Stimulated activated naive CD8-positive, alpha-beta T cell treated with anti-CD3 and anti-CD28 coated beads, Interleukin-15, Interleukin-2, amounts not matched to agents 100 ng/mL and 50 ng/mL, for 24 hours (primary cell): Measurements from ENCODE around the gene ASB15.

Experiments
- H3K27ac Mint-ChIP-seq: one replicate; pipeline ENCODE4 v1.8.0; 2021; ENCODE audit warnings: mild to moderate bottlenecking, mixed read lengths
- H3K27me3 Mint-ChIP-seq: one replicate; pipeline ENCODE4 v1.8.0; 2021; ENCODE audit warnings: mixed read lengths
- H3K36me3 Mint-ChIP-seq: one replicate; pipeline ENCODE4 v1.8.0; 2021; ENCODE audit warnings: low read depth, mixed read lengths
- H3K4me1 Mint-ChIP-seq: one replicate; pipeline ENCODE4 v1.8.0; 2021; ENCODE audit warnings: low read depth, mixed read lengths
- H3K4me3 Mint-ChIP-seq: one replicate; pipeline ENCODE4 v1.8.0; 2021; ENCODE audit warnings: mild to moderate bottlenecking, mixed read lengths
- H3K9me3 Mint-ChIP-seq: one replicate; pipeline ENCODE4 v1.8.0; 2021; ENCODE audit warnings: mixed read lengths

Gene ASB15

DNA sequence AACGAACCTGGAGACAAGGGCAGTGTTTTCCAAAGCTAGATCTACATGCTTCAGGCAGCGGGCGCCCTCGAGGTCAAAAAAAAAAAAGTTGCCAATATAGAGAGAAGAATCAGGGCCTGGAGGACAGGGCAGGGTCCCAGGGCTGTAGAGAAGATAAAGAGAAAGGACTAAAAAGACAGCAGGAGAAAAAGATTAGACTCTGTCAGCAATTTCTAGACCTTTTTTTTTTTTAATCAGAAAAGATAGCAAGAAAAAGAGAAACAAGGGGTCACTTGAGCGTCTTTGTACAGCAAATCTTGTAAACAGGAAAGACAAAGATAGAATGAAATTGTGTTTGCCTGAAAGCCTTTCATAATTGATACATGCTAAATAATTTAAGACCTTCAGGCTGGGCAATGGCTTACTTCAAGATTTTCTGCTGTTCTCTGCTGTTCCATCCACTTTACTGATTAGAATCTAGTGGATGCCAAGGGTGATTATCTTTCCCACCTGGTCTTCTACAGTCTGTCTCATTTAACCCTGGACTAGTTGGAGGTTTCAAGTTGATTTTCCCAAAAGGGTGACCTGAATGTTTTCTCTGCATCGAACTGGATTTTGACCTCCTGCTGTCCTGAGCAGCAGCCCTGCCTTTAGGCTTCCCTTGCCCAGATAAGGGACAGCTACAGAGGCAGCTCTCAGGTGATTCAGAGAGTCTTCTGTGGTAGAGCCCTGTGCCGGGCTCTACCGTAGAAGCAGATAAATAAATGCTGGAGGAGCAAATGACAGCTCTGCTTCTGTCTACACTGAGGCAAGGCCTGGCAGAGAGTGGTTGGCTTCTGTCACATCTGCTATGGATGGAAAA lies 59.1 kb downstream of the ASB15 start:
- Mint-ChIP-seq H3K36me3 (no peaks in the 10 kb centered on the region), H3K4me3 (no peak overlapping the region), H3K27ac (no peak overlapping the region), H3K27me3 (peaks cover 45% of the 10 kb centered on the region), H3K4me1 (no peaks in the 10 kb centered on the region), H3K9me3 (no peaks in the 10 kb centered on the region)

DNA sequence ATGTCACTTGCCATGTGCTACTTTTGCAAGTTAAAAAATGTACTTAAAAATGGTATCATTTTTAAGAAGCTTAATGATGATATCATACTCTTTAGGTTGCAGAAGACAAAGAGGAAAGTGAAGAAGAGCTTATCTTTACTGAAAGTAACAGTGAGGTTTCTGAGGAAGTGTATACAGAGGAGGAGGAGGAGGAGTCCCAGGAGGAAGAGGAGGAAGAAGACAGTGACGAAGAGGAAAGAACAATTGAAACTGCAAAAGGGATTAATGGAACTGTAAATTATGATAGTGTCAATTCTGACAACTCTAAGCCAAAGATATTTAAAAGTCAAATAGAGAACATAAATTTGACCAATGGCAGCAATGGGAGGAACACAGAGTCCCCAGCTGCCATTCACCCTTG lies 60.1 kb downstream of the ASB15 start:
- Mint-ChIP-seq H3K4me3 (no peak overlapping the region), H3K36me3 (no peaks in the 10 kb centered on the region), H3K9me3 (no peaks in the 10 kb centered on the region), H3K4me1 (no peaks in the 10 kb centered on the region), H3K27me3 (peaks cover 46% of the 10 kb centered on the region), H3K27ac (no peak overlapping the region)

DNA sequence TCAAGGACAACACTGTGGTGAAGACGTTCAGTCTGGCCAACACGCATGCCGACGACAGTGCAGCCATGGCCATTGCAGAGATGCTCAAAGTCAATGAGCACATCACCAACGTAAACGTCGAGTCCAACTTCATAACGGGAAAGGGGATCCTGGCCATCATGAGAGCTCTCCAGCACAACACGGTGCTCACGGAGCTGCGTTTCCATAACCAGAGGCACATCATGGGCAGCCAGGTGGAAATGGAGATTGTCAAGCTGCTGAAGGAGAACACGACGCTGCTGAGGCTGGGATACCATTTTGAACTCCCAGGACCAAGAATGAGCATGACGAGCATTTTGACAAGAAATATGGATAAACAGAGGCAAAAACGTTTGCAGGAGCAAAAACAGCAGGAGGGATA lies 60.7 kb downstream of the ASB15 start:
- Mint-ChIP-seq H3K9me3 (no peaks in the 10 kb centered on the region), H3K27me3 (peaks cover 42% of the 10 kb centered on the region), H3K4me1 (no peaks in the 10 kb centered on the region), H3K27ac (no peak overlapping the region), H3K36me3 (no peaks in the 10 kb centered on the region), H3K4me3 (no peak overlapping the region)

DNA sequence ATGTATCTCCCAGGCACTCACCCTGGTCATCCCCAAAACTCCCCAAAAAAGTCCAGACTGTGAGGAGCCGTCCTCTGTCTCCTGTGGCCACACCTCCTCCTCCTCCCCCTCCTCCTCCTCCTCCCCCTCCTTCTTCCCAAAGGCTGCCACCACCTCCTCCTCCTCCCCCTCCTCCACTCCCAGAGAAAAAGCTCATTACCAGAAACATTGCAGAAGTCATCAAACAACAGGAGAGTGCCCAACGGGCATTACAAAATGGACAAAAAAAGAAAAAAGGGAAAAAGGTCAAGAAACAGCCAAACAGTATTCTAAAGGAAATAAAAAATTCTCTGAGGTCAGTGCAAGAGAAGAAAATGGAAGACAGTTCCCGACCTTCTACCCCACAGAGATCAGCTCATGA lies 61.1 kb downstream of the ASB15 start:
- no peak overlapping the region for H3K4me3 Mint-ChIP-seq
- peaks cover 42% of the 10 kb centered on the region for H3K27me3 Mint-ChIP-seq
- no peak overlapping the region for H3K27ac Mint-ChIP-seq
- H3K4me1 Mint-ChIP-seq: no peaks in the 10 kb centered on the region
- H3K36me3 Mint-ChIP-seq: no peaks in the 10 kb centered on the region
- no peaks in the 10 kb centered on the region for H3K9me3 Mint-ChIP-seq

DNA sequence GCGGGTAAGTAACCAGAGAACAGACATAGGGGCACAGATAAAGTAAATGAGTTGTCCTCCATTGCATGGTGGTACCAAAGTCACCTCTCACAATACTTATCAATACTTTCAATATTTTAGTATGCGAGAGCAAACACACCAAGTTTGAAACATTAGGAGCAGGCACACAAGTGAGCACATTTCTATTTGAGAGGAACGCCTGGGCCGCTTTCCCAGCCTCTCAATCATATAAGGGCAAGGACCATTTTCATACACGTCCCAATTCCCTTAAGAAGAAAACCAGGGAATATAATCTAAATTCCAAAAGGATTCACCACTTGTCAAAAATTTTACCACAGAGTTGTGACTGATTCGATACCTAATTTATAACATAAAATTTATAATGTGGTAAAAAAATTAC lies 61.6 kb downstream of the ASB15 start:
- H3K9me3 Mint-ChIP-seq: no peaks in the 10 kb centered on the region
- no peaks in the 10 kb centered on the region for H3K4me1 Mint-ChIP-seq
- no peak overlapping the region for H3K27ac Mint-ChIP-seq

DNA sequence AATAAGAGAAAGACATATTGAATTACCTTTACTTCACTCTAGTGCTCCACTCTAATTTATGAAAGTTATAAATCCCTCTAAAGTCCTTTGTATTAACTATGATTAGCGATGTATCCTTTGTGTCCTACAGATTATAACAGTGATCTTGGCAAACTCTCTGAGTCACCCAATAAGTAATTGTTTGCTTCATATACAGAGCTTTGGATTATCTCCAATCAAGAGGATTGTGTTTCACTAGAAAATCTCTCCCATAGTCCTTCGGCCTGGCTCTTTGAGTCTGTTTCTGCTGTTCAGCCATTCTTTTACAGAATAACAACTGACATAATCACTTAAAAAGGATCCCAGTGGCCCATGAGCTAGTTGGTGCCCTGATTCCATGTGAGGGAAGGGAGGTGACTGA lies 63.5 kb downstream of the ASB15 start:
- H3K36me3 Mint-ChIP-seq: no peaks in the 10 kb centered on the region
- H3K27me3 Mint-ChIP-seq: peaks cover 36% of the 10 kb centered on the region
- H3K4me3 Mint-ChIP-seq: no peak overlapping the region
- H3K9me3 Mint-ChIP-seq: no peaks in the 10 kb centered on the region
- no peak overlapping the region for H3K27ac Mint-ChIP-seq
- H3K4me1 Mint-ChIP-seq: no peaks in the 10 kb centered on the region

More for the DNA sequence above, 61.6 kb downstream of the ASB15 start:
- Mint-ChIP-seq H3K27me3 (peaks cover 42% of the 10 kb centered on the region), H3K36me3 (no peaks in the 10 kb centered on the region), H3K4me3 (no peak overlapping the region)

DNA sequence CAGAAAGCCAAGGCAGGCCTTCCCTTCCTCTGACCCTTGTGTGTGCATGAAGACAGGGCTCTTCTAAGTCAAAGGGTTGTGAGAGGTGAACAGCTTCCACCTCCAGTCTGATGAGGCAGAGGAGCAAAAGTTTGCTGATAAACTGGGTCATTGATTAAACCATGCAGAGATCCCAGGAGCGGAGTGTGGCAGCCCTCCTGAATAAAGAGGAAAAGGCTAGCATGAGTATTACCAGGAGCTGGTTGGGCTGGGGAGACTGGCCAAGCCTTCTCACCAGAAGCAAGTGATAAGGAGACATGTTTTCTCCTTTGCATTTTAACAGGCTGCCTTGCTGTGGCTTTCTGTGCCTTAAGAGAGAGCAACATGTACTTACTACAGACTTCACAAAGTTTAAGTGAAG lies 64.3 kb downstream of the ASB15 start:
- Mint-ChIP-seq H3K27me3 (peaks cover 33% of the 10 kb centered on the region), H3K27ac (no peak overlapping the region), H3K4me1 (no peaks in the 10 kb centered on the region), H3K36me3 (no peaks in the 10 kb centered on the region), H3K9me3 (no peaks in the 10 kb centered on the region), H3K4me3 (no peak overlapping the region)

DNA sequence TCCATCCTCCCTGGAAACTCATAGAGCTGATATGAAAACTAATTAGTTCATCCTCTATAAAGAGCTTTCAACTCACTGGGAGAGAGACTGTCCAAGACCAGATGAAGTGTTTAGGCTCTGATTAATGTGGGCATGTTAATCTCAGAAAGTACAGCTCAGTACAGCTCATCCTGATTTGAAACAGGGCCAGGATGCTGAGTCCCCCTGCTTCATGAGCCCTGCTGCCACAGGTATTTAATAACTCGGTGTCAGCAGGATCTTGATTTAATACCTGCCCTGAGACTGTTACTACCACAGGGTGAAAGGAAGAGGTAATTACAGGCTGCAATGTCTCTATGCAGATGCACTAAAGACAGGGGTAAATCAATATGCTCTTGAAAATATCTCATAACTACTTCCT lies 64.9 kb downstream of the ASB15 start:
- peaks cover 39% of the 10 kb centered on the region for H3K27me3 Mint-ChIP-seq
- no peak overlapping the region for H3K4me3 Mint-ChIP-seq
- H3K9me3 Mint-ChIP-seq: no peaks in the 10 kb centered on the region
- H3K27ac Mint-ChIP-seq: no peak overlapping the region
- no peaks in the 10 kb centered on the region for H3K4me1 Mint-ChIP-seq
- no peaks in the 10 kb centered on the region for H3K36me3 Mint-ChIP-seq

DNA sequence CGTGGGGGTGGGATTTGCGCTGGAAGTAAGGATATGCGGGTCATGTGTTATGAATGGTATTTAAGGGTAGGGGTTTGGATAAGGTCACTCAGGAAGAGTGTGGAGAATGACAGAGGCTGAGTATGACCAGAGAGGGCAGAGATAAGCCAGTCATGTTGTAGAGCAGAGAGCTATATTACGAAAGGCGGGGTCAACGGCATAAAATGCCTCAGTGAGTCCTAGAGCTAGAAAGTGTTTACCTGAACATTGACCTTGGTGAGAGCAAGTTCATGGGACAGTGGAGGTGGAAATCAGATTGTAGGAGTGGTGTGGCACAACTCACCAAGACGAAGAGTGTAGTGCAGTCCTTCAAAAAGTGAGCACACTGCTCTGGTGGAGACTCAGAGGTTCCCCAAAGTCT lies 67.9 kb downstream of the ASB15 start:
- H3K36me3 Mint-ChIP-seq: no peaks in the 10 kb centered on the region

DNA sequence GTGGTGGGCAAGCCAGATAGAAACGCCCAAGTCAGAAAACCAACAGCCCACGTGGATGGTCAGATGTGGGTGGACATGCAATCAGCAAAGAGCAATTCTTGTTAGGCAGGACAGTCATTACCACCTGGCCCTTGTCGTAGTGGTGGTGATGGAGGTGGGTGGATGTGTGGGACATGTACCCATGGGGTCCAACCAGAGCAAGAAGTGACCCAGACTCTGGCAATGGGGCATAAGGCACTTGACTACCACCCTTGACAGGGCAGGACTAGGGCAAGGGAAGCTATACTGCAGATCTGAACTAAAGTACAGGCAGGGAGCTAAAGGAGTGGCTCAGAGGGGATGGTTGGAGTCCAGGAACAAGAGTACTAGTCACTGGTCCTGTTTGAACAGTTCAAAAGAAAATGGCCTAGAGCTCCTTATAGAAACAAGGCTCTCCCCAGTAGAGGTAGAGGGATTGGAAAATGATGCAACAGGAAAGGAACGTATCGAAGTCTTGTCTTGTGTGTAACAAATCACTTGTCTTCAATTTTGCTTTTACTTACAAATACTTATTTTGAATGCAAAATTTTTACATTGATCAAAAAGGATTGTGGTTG lies 71.6 kb downstream of the ASB15 start:
- H3K4me3 Mint-ChIP-seq: no peak overlapping the region
- peaks cover 9% of the 10 kb centered on the region for H3K27me3 Mint-ChIP-seq
- no peaks in the 10 kb centered on the region for H3K9me3 Mint-ChIP-seq
- H3K36me3 Mint-ChIP-seq: no peaks in the 10 kb centered on the region
- no peak overlapping the region for H3K27ac Mint-ChIP-seq
- H3K4me1 Mint-ChIP-seq: no peaks in the 10 kb centered on the region

More for the DNA sequence above, 67.9 kb downstream of the ASB15 start:
- peaks cover 20% of the 10 kb centered on the region for H3K27me3 Mint-ChIP-seq
- no peaks in the 10 kb centered on the region for H3K4me1 Mint-ChIP-seq
- no peak overlapping the region for H3K4me3 Mint-ChIP-seq
- no peaks in the 10 kb centered on the region for H3K9me3 Mint-ChIP-seq
- H3K27ac Mint-ChIP-seq: no peak overlapping the region

DNA sequence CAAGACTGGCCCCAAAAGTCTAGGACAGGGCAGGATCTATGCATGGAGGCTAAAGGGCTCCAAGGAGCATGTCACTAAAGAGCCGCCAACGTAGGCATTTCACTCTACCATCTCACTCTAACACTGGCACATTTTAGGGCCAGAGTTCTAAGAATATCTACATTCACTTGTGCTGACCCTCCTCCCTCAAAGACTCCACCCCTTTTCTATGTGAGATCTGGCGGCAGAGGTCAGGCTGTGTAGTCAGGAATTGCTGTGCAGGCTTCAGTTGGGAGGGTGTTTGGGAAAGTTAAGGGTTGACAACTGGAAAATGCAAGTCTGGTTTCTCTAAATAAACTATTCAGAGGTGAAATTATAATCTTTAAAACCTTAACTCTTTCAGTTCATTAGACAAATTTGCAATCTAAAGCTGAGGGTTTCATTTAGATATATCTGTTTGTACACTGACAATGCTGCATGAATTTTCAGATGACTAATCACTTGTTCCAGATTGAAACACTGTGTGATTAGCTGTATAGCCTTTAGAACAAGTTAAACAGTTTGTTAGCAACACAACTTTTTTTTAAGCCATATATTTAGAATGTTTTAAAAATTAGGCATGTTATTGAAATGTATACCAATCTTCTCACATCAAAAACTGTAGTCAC lies 72.3 kb downstream of the ASB15 start:
- H3K36me3 Mint-ChIP-seq: no peaks in the 10 kb centered on the region
- H3K27me3 Mint-ChIP-seq: peaks cover 9% of the 10 kb centered on the region
- no peak overlapping the region for H3K4me3 Mint-ChIP-seq
- H3K27ac Mint-ChIP-seq: no peak overlapping the region
- no peaks in the 10 kb centered on the region for H3K4me1 Mint-ChIP-seq
- H3K9me3 Mint-ChIP-seq: no peaks in the 10 kb centered on the region

DNA sequence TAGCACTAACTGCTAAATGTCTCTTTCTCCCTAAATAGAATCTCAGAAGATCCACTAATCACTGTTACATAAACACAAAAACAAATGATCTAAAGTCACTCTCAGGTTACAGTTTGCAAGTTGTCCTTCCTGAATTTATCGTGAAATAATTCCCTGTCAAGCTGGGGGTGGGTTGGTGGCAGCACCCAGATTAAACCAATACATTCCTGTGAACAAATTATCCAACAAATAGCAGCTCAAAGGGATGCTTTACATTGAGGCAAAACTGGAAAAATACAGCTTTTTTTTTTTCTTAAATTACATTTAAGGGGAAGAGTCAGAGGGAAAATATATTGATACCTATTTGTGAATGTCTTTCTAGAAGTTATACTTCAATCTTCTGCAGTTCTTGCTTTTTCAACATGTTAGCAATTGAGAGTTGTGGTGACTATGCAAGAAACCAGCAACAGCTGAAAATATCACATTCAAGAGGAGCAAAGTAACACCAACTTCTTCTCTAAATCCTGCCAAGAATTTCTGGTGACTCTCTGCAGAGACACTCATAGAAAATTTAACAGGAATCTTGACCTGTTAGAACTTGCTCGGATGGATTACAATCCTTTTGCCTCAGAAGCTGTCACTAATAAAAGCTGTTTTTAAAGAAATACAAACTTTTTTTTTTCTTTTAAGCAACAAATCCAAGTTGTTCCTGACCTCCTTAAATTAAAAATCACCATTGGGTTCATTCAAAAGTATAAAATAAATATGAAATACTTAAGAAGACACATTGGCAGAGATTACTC lies 73.0 kb downstream of the ASB15 start:
- Mint-ChIP-seq H3K9me3 (no peaks in the 10 kb centered on the region), H3K4me3 (no peak overlapping the region), H3K27me3 (peaks cover 9% of the 10 kb centered on the region), H3K36me3 (no peaks in the 10 kb centered on the region), H3K4me1 (no peaks in the 10 kb centered on the region), H3K27ac (no peak overlapping the region)

DNA sequence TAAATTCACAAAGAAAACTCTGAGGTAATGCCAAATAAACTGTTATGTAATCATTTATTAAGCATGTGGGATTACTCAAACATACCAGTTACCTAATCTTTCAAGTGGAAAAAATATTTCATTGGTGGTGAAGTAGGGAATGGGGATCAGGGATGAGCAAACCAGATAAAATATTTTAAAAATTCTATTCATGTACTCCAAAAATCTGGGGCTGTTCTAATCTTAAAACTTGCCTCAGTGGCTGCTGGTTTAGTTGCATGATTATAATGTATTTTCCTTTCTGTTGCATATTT lies 73.5 kb downstream of the ASB15 start:
- Mint-ChIP-seq H3K27ac (no peak overlapping the region), H3K4me1 (no peaks in the 10 kb centered on the region), H3K4me3 (no peak overlapping the region), H3K36me3 (no peaks in the 10 kb centered on the region), H3K27me3 (peaks cover 9% of the 10 kb centered on the region), H3K9me3 (no peaks in the 10 kb centered on the region)

DNA sequence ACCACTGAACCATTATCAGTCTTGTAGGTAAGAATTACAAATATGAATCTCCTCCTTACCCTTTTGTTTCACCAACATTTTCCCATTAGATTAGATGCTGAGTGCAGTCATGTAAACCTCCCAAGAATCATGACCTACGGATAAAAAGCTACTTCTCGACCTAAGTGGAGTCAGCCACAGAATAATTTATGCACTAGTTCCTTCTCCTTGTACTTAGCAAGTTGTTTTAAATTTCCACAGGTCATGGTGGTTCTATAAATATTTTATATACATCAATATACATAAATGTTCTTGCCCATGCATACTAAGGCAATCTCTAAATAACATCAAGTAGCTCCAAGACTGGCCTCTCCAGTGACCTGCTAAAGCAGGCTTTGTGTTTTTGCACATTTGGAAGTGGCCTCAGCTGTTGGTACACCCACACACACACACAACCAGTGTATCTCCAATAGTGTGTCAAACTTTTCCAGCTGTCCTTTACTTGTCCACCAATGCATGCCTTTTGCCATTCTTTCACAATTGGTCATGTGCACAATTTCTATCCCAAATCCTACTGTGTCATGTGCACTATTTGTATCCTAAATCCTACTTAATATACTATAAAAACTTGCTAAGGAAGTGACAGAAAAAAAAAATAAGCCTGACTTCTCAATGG lies 75.6 kb downstream of the ASB15 start:
- no peak overlapping the region for H3K4me3 Mint-ChIP-seq
- peaks cover 4% of the 10 kb centered on the region for H3K36me3 Mint-ChIP-seq
- H3K9me3 Mint-ChIP-seq: no peaks in the 10 kb centered on the region
- no peaks in the 10 kb centered on the region for H3K27me3 Mint-ChIP-seq
- H3K27ac Mint-ChIP-seq: no peak overlapping the region
- H3K4me1 Mint-ChIP-seq: no peaks in the 10 kb centered on the region

DNA sequence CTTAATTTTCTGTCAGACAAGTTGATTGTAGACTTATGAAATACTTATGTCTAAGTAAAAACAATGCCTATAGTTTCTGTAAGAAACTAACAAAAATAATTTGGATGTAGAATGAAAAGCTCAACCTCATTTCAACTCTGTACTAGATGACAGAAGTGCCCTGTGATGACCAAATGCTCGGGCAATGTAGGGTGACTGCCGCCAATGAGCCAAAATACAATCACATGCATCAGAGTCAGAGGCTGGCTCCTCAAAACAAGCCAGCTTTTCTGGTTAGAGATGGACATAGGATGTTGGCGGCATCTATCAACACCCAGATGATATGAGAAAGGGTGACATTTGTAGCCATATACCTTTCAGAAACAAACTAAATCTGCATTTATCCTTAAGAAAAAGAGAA lies 78.0 kb downstream of the ASB15 start:
- Mint-ChIP-seq H3K9me3 (no peaks in the 10 kb centered on the region), H3K27ac (no peak overlapping the region), H3K4me1 (no peaks in the 10 kb centered on the region), H3K36me3 (peaks cover 14% of the 10 kb centered on the region), H3K27me3 (no peaks in the 10 kb centered on the region), H3K4me3 (no peak overlapping the region)
